ENCODE results near the gene SPPL2A.

Gene SPPL2A

DNA sequence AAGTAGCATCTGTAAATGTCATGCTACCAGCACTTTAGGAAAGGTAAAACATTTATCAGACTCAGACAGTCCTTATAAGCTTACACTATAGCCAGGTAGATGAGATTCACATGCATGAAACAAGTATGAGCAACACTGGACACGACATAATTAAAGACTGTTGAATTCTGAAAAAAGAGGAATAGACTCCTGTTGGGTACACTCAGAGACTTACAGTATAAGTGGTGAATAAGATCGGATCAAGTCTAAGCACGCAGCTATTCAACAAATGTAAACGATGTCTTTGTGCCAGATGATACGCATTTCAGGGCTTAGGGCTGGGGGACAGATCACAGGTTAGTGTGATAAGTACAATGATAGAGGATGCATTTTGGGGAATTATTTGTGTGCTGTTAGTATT, 43.2 kb upstream of the SPPL2A start:
- TF ChIP-seq, protein P1, sequence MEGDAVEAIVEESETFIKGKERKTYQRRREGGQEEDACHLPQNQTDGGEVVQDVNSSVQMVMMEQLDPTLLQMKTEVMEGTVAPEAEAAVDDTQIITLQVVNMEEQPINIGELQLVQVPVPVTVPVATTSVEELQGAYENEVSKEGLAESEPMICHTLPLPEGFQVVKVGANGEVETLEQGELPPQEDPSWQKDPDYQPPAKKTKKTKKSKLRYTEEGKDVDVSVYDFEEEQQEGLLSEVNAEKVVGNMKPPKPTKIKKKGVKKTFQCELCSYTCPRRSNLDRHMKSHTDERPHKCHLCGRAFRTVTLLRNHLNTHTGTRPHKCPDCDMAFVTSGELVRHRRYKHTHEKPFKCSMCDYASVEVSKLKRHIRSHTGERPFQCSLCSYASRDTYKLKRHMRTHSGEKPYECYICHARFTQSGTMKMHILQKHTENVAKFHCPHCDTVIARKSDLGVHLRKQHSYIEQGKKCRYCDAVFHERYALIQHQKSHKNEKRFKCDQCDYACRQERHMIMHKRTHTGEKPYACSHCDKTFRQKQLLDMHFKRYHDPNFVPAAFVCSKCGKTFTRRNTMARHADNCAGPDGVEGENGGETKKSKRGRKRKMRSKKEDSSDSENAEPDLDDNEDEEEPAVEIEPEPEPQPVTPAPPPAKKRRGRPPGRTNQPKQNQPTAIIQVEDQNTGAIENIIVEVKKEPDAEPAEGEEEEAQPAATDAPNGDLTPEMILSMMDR (IDR thresholded peaks at IDR 0.05; ENCODE audit: insufficient read depth, low read length, missing control alignments): no peak
- CTCF ChIA-PET: interaction anchor here (1.3 kb wide), 1 partner anchor 10 kb away, joined by 5 read pairs; no protein-coding TSS in a partner anchor
- DNase-seq (ENCODE audit: low read depth, low spot score): no peak
- POLR2A ChIA-PET: no interaction called here
- H3K4me3 ChIP-seq (ENCODE audit: low read depth, low read length): no peak overlapping the region

DNA sequence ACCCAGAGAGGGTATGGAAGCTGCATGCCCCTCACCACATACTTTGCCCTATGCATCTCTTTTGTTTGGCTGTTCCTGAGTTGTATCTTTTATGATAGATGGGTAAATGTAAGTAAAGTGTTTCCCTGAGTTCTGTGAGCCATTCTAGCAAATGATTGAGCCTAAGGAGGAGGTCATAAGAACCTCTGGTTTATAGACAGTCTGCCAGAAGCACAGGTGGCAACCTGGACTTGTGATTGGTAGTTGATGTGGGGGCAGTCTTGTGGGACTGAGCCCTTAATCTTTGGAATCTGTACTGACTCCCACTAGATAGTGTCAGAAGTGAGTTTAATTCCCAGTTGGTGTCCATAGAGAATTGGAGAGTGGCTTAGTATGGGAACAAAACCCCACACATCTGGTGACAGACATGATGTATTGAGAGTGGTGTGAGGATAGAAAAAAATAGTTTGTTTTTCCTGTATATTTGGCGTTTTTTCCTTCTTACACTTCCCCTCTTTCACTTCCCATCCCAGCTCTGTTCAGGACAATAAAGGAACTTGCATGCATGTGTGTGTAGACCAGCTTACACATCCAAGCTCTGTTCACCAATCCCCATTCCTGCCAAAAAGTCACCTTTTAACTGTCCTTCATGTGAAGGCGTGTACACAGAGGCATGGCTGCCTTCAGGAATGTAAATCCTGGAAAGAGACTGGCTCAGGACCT, 38.1 kb upstream of the SPPL2A start:
- CTCF ChIA-PET: no interaction called here
- TF ChIP-seq, protein P1 (IDR thresholded peaks at IDR 0.05; ENCODE audit: insufficient read depth, low read length, missing control alignments): no peak

DNA sequence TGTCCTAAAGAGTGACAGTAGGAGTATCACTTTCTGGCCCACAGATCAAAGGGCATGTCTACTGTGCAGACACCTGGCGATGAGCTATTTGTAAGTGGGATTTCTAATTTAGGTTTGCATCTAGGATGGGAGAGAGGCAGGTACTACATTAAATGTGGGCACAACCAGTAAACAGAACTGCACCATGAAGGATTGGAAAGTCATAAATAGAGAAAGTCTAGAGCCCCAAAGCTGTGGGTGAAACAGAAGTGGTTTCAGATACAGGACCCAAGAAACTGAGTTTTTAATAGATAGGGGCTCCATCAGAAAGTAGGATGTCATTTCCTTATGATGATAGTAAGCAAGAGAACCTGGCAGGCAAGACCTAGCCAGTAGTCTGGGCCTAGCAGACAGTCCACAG, 35.2 kb upstream of the SPPL2A start:
- CTCF ChIA-PET: interaction anchor here (1.2 kb wide), 1 partner anchor 10 kb away, joined by 3 read pairs; no protein-coding TSS in a partner anchor
- no peak for DNase-seq (ENCODE audit: low read depth, low spot score)
- TF ChIP-seq, protein P1 (IDR thresholded peaks at IDR 0.05; ENCODE audit: insufficient read depth, low read length, missing control alignments): no peak
- POLR2A ChIA-PET: no interaction called here
- no peak overlapping the region for H3K4me3 ChIP-seq (ENCODE audit: low read depth, low read length)

More for the DNA sequence above, 38.1 kb upstream of the SPPL2A start:
- no peak for DNase-seq (ENCODE audit: low read depth, low spot score)
- H3K4me3 ChIP-seq (ENCODE audit: low read depth, low read length): no peak overlapping the region
- POLR2A ChIA-PET: no interaction called here

DNA sequence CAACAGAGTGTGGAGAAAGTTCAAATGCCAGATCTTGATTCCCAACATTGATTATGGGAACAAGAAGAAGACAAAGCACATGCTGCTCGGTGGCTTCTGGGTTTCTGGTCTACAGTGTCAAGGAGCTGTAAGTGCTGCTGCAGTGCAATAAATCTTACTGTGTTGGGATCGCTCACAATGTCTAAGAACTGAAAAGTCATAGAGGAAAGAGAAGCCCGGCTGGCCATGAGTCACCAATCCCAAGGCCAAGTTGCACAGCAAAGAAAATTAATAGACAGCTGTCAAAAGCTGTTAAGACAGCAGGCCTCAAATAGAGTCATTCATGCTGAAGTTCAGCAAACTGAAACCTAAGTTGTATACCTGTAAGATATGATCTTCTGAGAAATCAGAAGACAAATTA, 33.2 kb upstream of the SPPL2A start:
- no peak overlapping the region for H3K4me3 ChIP-seq (ENCODE audit: low read depth, low read length)
- no peak for DNase-seq (ENCODE audit: low read depth, low spot score)
- TF ChIP-seq, protein P1 (IDR thresholded peaks at IDR 0.05; ENCODE audit: insufficient read depth, low read length, missing control alignments): no peak
- POLR2A ChIA-PET: no interaction called here
- CTCF ChIA-PET: no interaction called here

DNA sequence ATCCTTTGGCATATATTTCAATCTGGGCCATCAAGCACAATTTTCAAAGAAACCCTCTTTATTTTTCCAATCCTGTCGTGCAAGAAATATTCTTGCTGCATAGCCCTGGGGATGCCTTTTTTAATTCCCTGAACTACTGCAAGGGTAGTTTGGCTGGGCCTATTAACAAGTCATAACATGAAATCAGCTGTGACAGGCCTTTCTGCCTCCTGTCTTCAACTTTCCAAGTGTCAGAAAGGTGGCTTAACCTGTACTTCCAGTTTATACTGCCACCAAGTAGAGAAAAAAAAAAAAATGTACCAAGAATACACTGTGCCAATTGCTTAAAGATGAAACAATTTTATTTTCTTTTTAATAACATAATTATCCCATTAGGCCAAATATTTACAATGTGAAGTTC, 32.4 kb upstream of the SPPL2A start:
- H3K4me3 ChIP-seq (ENCODE audit: low read depth, low read length): no peak overlapping the region
- TF ChIP-seq, protein P1 (IDR thresholded peaks at IDR 0.05; ENCODE audit: insufficient read depth, low read length, missing control alignments): no peak
- ChIA-PET POLR2A (no interaction called here), CTCF (interaction anchor here (1.3 kb wide), 1 partner anchor 12 kb away, joined by 3 read pairs; no protein-coding TSS in a partner anchor)
- DNase-seq (ENCODE audit: low read depth, low spot score): no peak

DNA sequence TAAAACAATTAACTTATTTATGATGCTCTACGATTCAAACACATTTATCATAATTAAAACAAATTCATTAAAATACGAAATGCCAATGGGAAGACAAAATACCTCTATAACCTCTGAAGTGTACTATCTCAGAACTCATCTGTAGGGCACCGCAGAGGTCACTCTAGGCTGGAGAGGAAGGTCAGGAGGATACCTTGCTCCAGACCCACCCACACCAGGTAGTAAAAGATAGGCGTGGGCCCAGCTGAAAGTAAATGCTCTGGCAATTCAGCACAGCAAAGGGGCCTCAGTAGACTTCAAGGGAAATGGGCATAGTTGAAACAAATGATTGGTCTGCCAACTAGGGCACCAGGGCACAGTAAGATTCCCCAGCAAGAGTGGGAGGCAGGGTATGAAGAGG, 26.0 kb upstream of the SPPL2A start:
- ChIA-PET POLR2A (no interaction called here), CTCF (no interaction called here)
- TF ChIP-seq, protein P1 (IDR thresholded peaks at IDR 0.05; ENCODE audit: insufficient read depth, low read length, missing control alignments): no peak

More for the DNA sequence above, 26.0 kb upstream of the SPPL2A start:
- H3K4me3 ChIP-seq (ENCODE audit: low read depth, low read length): no peak overlapping the region
- no peak for DNase-seq (ENCODE audit: low read depth, low spot score)
